HCEC 1CT (cell line): ENCODE measurements around the gene RASSF3.
A peak's percentile ranks its signal among the peaks of the same experiment; 100 is the strongest.

Experiments used
- DNase-seq: peaks from one replicate; pipeline ENCODE4 v3.0.0-alpha.2; 2017

The RASSF3 gene

GRCh38 chr12:64695550-64695949, 85.3 kb downstream of the RASSF3 start:
- DNase-seq, result no peak

- DNase-seq, result peak; percentile 43
Measured at GRCh38 chr12:64696080-64696741, 85.9 kb downstream of the RASSF3 start.

GRCh38 chr12:64699504-64700115, 89.3 kb downstream of the RASSF3 start:
- no peak for DNase-seq

GRCh38 chr12:64700532-64700931, 90.2 kb downstream of the RASSF3 start:
- no peak for DNase-seq

GRCh38 chr12:64701283-64701682, 91.0 kb downstream of the RASSF3 start:
- no peak for DNase-seq

- DNase-seq, result no peak
Measured at GRCh38 chr12:64706306-64706705, 96.0 kb downstream of the RASSF3 start.

- no peak for DNase-seq
Measured at GRCh38 chr12:64706857-64707256, 96.6 kb downstream of the RASSF3 start.

GRCh38 chr12:64707362-64707761, 97.1 kb downstream of the RASSF3 start:
- no peak for DNase-seq

- DNase-seq, result no peak
Measured at GRCh38 chr12:64707926-64708325, 97.6 kb downstream of the RASSF3 start.

GRCh38 chr12:64709429-64709828, 99.1 kb downstream of the RASSF3 start:
- DNase-seq, result no peak

GRCh38 chr12:64713376-64713775, 103.1 kb downstream of the RASSF3 start:
- DNase-seq, result no peak

GRCh38 chr12:64714551-64714968, 104.3 kb downstream of the RASSF3 start:
- DNase-seq, result no peak

- no peak for DNase-seq
Measured at GRCh38 chr12:64716371-64716770, 106.1 kb downstream of the RASSF3 start.

- DNase-seq, result no peak
Measured at GRCh38 chr12:64716839-64717455, 106.7 kb downstream of the RASSF3 start.

- DNase-seq, result no peak
Measured at GRCh38 chr12:64718649-64719048, 108.4 kb downstream of the RASSF3 start.

GRCh38 chr12:64720884-64721283, 110.6 kb downstream of the RASSF3 start:
- no peak for DNase-seq

- DNase-seq, result no peak
Measured at GRCh38 chr12:64722835-64723234, 112.5 kb downstream of the RASSF3 start.

GRCh38 chr12:64723630-64724029, 113.3 kb downstream of the RASSF3 start:
- no peak for DNase-seq

- DNase-seq, result no peak
Measured at GRCh38 chr12:64724201-64724745, 114.0 kb downstream of the RASSF3 start.

- DNase-seq, result no peak
Measured at GRCh38 chr12:64729909-64730587, 119.8 kb downstream of the RASSF3 start.

- DNase-seq, result no peak
Measured at GRCh38 chr12:64730588-64730969, 120.3 kb downstream of the RASSF3 start.

GRCh38 chr12:64731683-64732082, 121.4 kb downstream of the RASSF3 start:
- no peak for DNase-seq

- peak; percentile 24 for DNase-seq
Measured at GRCh38 chr12:64733857-64734256, 123.6 kb downstream of the RASSF3 start.

GRCh38 chr12:64735442-64735841, 125.1 kb downstream of the RASSF3 start:
- no peak for DNase-seq
